GM12801 (cell line): ENCODE measurements around the gene KLK12.

Experiments
- CTCF ChIP-seq: IDR thresholded peaks from one replicate; pipeline ENCODE4 v1.5.1; 2011; ENCODE audit warnings: control low read depth; ENCODE audit not compliant: insufficient read length; ENCODE audit errors: extremely low read depth

Gene KLK12

GRCh38 chr19:51024924-51025323, 9.9 kb downstream of the KLK12 start:
- no peak for TF ChIP-seq CTCF

DNA sequence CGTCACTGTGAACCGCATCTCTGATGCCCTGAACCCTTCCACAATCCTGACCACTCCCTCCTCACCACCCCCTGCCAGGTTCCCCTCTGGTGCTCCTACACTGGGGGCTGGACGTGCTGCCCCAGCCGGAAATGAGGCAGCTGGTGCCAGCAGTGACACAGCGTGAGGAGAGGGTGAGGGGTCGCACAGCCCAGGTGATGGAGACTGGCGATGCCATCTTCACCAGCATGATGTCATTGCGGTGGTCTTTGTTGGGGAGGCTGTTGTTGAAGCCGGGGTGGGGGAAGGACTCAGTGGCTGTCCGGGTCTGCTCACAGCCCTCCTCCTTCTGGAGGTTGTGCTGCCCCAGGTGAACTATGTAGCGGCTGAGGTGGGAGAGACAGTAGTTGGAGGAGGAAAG, 10.9 kb downstream of the KLK12 start:
- no peak for TF ChIP-seq CTCF

DNA sequence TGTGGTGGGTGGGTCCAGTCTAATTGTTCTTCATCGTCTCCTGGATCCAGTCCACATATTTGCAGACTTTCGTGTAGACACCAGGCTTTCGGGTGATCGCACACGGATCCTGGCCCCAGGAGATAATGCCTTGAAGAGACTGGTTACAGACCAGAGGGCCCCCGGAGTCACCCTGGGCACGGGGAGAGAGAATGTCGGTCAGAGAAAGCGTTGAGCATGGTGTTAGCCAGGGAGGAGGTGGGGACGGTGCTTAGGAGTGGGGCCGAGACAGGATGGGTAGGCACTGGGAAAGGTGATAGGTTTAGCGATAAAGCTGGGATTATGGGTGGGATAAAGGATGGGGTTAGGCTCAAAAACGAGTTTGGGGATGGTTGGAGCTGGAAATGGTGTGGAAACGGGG, 12.3 kb downstream of the KLK12 start:
- TF ChIP-seq CTCF: no peak

DNA sequence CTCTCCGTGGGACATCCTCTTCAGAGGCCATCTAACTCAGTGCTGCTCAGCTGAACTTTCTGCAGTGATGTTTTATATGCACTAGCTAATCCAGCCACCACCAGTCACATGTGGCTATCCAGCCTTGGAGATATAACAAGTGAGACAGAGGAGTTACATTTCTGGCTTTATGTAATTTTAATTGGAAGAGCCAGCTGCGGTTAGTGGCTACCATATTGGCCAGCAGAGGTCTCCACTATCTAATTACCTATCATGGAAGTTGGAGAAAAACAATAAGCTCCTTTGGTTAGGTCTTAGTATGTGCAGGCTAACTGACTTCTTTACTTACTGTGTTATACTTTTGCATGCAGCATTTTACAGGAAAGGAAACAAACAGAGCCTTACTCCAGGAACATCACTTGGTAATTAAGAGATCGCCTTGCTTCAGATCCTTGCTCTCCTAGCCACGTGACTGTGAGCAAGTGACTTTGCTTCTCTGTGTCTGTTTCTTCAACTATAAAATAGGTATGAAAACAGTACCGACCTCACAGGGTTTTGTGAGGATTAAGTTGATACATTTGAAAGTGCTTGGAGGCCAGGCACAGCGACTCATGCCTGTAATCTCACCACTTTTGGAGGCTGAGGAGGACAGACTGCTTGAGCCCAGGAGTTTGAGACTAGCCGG, 13.7 kb downstream of the KLK12 start:
- TF ChIP-seq CTCF: no peak

DNA sequence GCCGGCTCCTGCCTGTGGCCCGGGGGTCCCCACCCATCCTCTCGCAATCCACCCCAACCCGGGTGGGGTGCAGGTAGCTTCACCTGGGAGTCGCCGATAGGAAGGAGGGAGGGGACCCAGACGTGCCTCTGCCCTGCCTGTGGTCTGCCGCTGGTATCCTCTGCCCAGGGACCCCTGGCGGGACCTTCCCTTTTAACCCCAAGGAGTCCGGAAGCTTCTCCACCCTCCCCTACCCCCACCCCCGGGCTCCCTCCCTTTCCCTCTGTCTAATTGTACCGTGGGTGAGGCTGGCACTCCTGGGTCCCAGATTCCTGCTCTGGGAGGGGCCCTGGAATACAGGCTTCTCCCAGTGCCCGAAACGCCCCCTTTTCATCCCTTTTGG, 15.3 kb downstream of the KLK12 start, which contains the start of gene KLK10:
TSS of gene KLK10 (minus strand) at position 166 of the 382 bp plus-strand sequence. CDS start 579 bp downstream, outside the sequence.
- TF ChIP-seq CTCF: no peak

- no peak for TF ChIP-seq CTCF
Observed at GRCh38 chr19:51018745-51019543, 15.9 kb downstream of the KLK12 start.

GRCh38 chr19:51016798-51017683, 17.8 kb downstream of the KLK12 start:
- TF ChIP-seq CTCF: no peak
